GM11168 (cell line): Measurements from ENCODE around the gene FTHL17.

Experiments used
- in situ Hi-C: fragments of 300-500 bp; cut with MboI; formaldehyde crosslinking; loops from one replicate; pipeline ENCODE4 v1.12.0; 2022; ENCODE audit warnings: low sequenced_read_pairs; ENCODE audit not compliant: unreplicated experiment

FTHL17 gene

GRCh38 chrX:31039327-31039711 is 32.5 kb downstream of the FTHL17 start:
- in situ Hi-C loops = loop anchor here (10.0 kb wide), 1 partner anchor 255 kb away; no protein-coding TSS in a partner anchor

DNA sequence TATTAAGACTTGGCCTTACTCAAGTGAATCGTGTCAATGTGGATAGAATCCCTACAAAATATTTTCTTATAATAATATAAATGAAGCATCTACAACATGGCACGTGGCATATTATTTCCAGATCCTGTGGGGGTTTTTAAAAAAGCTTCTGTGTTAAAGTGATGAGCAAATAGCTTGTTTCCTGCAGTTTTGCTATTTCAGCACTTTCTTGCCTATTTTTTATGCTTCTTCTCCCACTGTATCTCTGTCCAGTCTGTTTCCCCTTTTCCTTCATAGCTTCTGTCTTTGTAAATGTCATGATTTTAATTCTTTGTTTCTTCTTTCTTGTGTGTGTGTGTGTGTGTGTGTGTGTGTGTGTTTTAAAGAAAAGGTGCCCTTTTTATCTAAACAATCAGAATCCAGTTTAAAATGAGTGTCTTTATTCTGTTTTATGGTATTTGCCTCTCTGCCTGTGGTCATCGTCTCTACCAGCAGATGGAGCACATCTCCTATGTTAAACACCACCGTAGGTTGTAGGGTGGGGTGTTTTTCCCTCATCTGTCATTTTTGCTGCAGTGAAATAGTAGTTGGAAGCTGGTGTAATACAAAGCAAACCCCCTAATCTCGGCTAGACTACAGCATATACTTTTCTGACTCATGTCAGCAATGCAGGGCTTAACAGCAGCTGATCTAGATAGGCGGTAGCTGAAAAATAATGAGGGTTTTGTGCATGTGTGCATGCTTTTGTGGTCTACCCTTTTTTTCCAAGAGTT is 33.1 kb downstream of the FTHL17 start:
- in situ Hi-C loops = loop anchor here (10.0 kb wide), 1 partner anchor 256 kb away; no protein-coding TSS in a partner anchor

DNA sequence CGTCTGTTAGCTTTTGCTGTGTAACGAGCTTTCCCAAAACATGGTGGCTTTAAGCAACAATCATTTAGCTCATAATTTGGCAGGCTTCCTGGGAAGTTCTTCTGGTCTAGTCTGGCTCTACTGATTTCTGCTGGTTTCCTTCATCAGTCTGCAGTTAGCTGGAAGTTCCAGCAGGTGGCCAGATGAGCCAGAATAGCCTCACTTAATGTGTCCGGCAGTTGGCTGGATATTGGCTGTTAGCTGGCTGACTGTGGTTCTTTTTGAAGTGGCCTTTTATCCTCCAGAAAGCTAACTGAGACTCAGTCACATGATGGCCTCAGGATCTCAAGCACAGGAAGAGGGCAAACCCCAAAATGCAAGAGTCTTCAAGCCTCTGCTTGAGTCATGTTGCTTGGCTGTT is 34.9 kb downstream of the FTHL17 start:
- in situ Hi-C loops = loop anchor here (10.0 kb wide), 1 partner anchor 258 kb away; no protein-coding TSS in a partner anchor

GRCh38 chrX:31027351-31027750 is 44.5 kb downstream of the FTHL17 start:
- in situ Hi-C loops = no loop called here

DNA sequence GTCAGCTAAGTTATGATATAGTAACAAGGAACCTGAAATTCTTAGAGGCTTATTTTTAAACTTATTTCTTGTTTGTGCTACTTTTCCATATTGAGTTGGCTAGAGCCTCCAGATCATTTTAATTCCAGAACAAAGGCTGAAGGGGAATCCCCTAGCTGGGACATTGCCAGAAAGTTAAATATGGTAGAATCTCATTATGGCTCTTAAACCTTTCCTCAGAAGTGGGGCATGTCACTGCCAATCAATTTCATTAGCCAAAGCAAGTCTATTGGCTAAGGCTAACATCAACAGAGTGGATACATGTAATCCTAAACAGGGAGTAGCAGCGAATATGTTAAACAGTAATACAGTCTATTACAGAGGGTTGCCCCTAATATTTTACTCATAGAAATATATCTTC is 47.0 kb downstream of the FTHL17 start:
- in situ Hi-C loops = no loop called here

GRCh38 chrX:31021537-31021936 is 50.3 kb downstream of the FTHL17 start:
- in situ Hi-C loops = no loop called here
